HCEC 1CT (cell line): Measurements from ENCODE around the gene ATXN2.
"Not testable (repeated sequence)": the region's sequence is repeated elsewhere in the genome, so short reads cannot be mapped to it uniquely, and the experiment has no call there.

Experiments
- DNase-seq: peaks from one replicate; pipeline ENCODE4 v3.0.0-alpha.2; 2017

The ATXN2 gene, protein sequence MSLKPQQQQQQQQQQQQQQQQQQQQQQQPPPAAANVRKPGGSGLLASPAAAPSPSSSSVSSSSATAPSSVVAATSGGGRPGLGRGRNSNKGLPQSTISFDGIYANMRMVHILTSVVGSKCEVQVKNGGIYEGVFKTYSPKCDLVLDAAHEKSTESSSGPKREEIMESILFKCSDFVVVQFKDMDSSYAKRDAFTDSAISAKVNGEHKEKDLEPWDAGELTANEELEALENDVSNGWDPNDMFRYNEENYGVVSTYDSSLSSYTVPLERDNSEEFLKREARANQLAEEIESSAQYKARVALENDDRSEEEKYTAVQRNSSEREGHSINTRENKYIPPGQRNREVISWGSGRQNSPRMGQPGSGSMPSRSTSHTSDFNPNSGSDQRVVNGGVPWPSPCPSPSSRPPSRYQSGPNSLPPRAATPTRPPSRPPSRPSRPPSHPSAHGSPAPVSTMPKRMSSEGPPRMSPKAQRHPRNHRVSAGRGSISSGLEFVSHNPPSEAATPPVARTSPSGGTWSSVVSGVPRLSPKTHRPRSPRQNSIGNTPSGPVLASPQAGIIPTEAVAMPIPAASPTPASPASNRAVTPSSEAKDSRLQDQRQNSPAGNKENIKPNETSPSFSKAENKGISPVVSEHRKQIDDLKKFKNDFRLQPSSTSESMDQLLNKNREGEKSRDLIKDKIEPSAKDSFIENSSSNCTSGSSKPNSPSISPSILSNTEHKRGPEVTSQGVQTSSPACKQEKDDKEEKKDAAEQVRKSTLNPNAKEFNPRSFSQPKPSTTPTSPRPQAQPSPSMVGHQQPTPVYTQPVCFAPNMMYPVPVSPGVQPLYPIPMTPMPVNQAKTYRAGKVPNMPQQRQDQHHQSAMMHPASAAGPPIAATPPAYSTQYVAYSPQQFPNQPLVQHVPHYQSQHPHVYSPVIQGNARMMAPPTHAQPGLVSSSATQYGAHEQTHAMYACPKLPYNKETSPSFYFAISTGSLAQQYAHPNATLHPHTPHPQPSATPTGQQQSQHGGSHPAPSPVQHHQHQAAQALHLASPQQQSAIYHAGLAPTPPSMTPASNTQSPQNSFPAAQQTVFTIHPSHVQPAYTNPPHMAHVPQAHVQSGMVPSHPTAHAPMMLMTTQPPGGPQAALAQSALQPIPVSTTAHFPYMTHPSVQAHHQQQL

DNA sequence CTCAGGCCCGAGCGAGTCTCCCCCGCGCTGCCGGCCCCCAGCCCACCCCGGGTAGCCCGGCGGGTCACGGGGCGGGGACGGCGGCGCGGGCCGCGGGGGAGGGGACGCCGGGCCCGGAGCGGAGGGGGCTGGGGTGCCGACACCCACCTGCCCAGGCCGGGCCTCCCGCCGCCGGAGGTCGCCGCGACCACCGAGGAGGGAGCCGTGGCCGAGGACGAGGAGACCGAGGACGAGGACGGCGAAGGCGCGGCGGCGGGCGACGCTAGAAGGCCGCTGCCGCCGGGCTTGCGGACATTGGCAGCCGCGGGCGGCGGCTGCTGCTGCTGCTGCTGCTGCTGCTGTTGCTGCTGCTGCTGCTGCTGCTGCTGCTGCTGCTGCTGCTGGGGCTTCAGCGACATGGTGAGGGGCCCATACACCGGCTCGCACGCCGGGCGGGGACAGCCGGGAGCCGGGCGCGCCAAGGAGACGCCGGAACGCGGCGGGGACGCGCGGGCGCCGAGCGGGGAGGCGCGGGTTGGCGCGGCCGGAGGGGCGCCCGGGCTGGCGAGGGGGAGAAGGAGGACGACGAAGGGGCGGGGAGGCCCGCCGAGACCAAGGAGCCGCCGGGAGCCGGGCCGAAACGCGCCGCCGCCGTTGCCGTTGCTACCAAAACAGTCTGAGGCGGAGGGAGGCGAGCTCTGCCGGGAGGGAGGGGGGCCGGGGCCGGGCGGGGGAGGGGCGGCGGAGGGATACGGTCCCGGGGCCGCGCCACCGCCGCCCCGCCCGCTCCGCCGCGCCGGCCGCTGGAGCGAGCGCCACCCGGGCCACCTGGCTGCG, at the start of gene ATXN2:
TSS of gene ATXN2 (minus strand) at position 679 of the 816 bp plus-strand sequence. CDS start at position 398, 281 bp downstream.
- DNase-seq: no peak

DNA sequence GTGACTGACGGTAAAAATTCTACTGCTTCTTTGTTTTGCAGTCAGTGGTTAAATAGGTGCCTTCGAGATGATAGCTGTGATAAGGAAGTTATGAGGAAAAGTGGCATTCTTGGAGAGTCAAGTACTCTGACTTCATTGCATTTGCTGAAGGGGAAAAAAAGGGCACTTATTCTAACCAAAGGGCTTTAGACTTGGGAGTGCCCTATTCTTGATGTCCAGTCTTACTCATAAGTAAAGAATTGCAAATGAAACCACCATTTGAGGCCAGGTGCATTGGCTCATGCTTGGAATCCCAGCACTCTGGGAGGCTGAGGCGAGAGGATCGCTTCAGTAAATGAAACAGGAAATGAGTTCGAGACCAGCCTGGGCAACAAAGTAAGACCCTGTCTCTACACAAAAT, 46.3 kb upstream of the ATXN2 start:
- peak; percentile 29 for DNase-seq

DNA sequence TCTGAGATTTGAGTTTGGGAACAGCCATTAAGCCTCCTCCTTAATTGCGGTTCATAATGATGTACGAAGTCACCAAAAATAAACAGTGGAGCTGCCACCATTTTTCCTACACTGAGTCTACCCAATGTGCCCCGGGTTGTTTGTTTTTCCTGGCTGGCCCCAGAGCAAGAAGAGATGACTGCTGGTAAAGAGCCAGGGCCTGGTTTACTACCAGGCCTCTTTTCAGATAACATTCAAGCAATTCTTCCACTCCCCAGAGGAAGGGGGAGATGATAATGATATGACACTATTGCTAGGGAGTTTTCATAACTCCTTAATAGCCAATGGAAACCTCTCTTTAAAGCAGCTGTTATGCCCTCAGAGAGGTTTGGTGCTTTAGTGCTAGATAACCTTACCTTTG, 44.3 kb upstream of the ATXN2 start:
- no peak for DNase-seq

DNA sequence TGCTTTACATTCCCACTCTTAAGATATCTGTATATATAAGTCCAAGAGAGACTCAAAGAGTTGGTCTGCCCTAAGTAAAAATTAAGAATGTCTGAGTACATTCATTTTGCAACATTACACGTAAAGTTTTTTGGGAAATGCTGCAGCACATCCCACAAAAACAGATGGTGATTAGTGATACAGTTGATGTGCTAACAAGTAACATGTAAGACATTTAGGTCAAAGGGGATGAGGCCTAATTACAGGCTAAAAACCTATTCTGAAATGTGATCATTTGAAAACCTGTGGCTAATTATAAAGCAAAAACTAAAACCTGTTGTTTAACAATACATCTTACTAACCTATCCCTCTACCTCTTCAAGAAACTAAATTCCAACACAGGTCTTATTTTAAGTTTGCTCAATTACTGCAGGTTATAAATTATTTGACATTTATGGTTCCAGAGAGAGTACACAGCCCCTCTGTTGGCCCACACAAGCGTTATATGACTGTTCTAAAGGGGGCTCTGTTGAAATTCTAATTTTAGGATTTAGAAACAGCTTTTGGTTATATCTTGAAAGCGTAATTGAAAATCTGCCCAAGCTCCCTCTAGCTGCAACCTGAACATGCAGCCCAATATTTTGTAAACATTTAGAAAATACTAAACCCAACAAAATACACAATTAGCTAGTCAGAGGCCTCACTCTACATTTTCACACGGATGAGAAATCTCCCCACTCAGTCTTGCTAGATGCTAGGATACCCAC, 43.7 kb upstream of the ATXN2 start:
- no peak for DNase-seq

DNA sequence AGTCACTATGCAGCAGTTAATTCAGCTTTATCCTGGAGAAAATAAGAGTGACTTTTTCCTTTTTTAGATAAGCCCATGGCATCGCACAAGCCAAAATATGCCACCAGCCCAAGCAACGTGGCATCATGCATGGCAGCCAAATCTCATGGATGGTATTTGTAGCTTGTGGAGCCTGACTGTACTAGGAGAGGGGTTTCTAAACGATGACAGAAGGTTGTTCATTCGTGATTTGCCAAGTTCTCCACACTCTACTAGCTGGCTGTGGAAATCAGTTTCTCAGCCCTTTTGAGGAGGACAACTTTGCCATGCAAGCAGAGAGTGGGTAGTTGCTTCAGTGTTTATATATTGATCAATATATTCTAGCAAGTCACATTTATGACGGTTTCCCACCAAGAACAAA, 41.4 kb upstream of the ATXN2 start:
- DNase-seq: no peak

DNA sequence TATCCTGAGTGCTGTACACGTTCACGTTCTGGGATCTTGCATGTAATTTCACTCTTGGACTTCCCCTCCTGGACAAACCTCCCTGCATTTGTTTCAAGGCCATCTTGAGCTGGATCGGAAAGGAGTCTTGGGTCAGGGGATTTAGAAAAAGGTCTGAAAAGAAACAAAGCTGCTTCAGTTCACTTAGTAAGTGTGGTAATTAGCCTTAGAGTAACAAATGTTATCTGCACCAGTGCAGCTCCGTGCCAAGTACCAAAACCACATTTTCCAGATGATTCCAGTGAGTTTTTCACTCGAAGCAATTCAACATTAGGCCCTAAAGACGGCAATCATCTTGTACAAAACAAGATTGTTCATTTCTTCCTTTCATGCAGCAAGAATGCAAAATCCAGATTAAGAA, 39.4 kb upstream of the ATXN2 start:
- DNase-seq: no peak

DNA sequence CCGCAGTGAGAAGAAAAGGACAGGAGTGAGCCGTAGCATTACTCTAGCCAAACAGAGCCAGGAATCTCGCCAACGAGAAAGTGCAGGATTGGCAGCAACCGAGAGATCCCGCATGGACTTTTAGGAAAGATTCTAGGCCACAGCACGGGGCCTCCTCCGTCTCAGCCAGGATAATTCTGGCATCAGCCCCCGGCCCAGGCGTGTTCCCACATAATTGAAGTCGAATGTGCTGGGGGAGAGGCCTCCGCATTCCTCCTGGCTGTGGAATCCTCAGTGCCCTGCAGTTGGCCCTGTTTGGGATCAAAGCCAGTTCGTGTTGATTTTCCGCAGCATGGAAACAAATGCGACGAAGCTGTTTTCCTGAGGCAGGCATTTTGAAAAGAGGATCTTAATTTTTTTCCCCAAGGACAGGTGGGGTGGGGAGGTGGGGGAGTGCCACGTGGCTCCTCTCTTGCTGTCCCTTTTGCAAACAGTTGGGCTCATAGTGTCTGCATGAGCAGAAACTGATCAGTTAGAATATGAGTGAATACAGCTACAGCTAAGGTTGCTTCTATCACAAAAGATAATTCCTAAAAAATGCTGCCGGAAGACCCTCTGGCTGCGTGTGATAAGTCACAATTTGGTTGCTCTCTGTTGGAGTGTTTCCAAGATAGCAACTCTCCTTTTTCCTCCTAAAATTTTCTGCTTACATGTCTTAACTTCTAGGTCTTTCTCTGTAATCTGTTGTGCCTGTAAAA, 37.3 kb upstream of the ATXN2 start:
- DNase-seq: no peak

DNA sequence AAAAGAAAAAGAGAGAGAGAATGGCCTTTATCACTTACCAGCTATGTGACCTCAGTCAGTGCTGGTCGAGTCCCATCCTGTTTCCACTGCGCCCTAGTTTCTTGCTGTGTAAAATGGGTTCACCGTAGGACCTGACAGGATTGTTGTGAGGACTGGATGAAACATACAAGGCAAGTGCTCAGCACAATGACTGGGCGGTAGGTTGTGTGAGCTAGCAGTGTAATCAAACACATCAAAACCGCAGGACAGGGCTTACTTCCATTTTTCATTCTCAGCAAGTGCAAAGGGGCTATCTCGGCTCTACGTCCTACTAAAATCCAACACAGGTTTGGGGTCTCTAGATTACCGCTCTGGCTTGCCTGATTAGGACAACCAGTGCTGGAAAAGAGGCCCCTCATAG, 36.4 kb upstream of the ATXN2 start:
- DNase-seq: no peak

DNA sequence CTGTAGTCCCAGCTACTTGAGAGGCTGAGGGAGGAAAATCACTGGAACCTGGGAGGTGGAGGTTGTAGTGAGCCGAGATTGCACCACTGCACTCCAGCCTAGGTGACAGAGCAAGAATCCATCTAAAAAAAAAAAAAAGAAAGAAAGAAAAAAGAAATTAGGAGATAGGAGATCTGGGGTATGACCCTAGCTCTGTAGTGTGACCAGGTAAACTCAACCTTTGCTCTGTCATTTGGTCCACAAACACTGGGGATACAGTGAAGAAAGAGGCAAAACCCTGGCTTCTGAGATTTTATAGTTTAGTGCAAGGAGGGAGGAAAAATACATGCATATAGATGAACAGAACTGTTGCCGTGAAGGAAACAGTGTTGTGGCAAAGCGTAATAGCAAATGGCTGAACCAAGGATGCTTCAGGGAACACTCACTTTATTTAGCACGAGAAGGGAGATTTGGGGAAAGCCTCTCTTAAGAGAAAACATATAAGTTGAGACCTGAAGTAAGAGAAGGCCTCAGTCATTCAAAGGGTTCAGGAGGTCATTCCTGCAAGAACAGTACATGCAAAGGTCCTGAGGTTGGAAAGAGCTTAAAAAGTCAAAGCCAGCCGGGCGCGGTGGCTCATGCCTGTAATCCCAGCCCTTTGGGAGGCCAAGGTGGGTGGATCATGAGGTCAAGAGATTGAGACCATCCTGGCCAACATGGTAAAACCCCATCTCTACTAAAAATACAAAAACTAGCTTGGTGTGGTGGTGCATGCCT, 29.6 kb upstream of the ATXN2 start:
- no peak for DNase-seq

DNA sequence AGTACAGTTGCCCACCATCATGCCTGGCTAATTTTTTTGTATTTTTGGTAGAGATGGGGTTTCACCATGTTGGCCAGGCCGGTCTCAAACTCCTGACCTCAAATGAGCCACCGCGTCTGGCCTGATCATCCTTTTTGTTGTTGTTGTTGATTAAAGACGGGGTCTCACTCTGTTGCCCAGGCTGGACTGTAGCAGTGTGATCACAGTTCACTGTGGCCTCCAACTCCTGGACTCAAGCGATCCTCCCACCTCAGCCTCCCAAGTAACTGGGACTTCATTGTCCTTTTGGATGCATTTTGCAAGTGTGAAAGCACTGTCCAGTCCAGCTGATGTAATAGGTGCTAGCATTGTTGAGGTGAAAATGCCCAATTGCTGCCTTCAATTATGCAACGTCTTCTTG, 27.1 kb upstream of the ATXN2 start:
- no peak for DNase-seq

DNA sequence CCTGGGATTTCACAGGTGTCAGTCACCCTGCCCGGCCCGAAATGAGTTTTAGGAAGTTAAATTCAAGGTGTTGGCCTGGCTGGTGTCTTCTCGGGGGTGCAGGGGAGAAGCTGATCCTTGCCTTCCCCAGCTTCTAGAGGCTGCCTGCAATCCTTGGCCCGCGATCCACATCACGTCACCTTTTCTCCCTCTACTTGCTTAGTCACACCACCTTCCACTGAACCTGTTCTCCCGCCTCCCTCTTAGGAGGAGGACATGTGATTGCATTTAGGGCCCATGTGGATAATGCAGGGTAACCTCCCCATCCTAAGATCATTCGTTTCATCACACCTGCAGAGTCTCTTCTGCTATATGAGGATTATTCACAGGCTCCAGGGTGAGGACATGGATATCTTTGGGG, 25.4 kb upstream of the ATXN2 start:
- DNase-seq: no peak

DNA sequence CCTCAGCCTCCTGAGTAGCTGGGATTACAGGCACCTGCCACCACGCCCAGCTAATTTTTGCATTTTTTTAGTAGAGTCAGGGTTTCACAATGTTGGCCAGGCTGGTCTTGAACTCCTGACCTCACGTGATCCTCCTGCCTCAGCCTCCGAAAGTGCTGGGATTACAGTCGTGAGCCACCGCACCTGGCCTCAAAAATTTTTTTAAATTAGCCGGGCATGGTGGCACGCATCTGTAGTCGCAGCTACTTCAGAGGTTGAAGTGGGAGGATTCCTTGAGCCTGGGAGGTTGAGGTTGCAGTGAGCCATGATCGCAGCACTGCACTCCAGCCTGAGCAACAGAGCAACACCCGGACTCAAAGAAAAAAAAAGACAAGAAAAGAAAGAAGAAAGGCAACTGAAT, 18.7 kb upstream of the ATXN2 start:
- DNase-seq: not testable (repeated sequence)

DNA sequence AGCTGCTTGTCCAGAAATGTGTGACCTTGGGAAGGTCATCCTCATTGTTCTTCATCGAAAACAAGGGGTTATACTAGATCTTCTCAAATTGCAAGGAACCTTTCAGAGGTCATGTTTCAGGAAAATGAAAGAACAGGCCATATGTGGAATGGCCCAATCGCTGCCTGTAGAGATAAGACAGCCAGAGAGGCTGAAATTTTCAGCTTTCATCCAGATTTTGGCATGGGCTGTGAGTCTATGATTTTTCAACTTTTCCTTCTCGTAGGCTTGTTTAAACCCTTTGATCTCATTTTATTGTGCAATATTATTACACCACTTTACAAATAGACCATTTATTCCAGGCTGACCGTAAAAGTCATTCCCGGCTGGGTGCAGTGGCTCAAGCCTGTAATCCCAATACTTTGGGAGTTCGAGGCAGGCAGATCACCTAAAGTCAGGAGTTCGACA, 17.1 kb upstream of the ATXN2 start:
- no peak for DNase-seq

DNA sequence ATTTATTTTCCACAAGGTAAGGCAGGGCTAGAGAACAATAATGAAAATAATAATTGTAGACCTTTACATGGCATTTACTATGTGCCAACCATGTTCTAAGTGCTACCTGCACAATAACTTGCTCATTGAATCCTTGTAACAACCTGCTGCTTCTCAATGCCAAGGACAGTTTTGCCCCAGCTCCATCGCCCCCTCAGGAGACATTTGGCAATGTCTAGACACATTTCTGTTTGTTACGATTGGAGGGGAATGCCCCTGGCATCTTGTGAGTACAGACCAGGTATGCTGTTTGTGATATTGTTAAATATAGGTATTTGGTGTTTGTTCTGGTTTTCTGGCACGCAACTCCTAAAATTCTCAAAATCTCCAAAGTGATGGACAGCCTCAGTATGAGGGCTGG, 8.1 kb upstream of the ATXN2 start:
- no peak for DNase-seq

DNA sequence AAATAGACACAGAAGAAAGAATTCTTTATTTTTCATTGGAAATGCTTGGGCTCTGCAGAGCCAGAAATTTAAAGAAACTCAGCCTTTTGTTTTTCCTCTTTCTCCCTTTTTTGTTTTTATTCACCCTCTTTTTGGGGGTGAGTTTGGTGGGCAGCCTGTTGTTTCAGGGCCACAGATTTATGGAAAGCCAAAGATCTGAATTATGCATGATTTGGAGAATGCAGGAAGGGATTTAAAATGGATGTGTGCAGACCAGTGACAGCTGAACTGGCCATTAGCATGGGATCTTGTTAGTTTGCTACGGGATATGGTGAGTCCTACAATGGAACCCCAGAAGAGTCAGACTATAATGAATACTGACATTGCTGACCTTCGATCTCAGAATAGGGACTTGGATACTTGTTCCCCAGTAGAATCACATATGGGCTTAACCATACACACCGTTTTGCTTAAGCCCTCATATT, 7.7 kb upstream of the ATXN2 start:
- no peak for DNase-seq

DNA sequence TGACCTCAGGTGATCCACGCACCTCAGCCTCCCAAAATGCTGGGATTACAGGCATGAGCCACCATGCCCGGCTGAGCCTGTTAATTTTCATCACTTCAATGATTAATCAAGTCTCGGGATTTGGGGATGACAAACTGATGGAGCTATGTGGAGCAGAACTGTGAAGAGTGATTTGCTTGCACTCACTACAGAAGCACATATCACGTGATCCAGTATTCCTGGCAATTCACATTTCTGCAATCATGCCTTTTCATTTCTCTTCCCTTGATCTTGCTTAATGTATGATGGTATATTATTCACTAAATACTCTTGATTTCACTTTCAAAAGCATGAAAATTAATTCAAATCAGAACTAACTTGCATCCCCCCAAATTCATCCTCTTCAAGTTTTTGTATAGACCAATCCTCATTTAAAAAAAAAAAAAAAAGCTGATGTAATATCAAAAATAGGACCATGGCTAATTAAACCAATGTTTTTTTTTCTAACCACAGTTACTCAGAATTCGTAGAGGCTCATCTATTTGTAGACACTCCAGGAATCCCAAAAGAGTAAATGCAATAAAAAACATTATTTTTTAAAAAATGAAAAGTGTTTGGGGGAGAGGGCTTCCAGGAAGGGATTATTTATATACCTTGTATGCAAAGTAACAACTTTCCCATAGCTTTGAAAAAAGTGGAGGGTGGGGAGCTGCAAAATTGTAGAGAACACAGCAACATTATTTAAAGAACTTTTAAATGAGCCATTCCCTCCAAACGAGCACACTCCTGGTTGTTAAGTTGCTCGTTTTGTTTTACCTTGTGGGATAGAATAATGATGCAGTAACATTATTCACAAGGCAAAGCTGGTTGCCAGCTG, 7.0 kb upstream of the ATXN2 start:
- DNase-seq: no peak

DNA sequence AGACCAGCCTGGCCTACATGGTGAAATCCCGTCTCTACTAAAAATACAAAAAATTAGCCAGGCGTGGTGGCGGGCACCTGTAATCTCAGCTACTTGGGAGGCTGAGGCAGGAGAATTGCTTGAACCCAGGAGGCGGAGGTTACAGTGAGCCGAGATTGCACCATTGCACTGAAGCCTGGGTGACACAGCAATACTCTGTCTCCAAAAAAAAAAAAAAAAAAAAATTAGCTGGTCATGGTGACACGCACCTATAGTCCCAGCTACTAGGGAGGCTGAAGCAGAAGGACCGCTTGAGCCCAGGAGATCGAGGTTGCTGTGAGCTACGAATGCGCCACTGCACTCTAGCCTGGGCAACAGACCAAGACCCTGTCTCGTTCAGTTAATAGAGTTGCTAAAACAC, 3.7 kb upstream of the ATXN2 start:
- not testable (repeated sequence) for DNase-seq

DNA sequence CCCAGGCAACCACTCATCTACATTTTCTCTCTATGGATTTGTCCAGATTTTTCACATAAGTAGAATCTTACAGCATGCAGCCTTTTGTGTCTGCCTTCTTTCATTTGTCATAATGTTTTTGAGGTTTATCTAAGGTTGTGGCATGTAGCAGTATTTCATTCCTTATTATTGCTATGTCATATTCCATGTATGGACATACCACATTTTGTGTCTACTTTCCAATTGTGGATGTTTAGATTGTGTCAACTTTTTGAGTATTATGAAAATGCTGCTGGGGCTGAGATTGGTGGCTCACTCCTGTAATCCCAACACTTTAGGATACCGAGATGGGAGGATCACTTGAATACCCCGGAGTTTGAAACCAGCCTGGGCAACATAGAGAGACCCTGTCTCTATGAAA, 3.2 kb upstream of the ATXN2 start:
- no peak for DNase-seq

DNA sequence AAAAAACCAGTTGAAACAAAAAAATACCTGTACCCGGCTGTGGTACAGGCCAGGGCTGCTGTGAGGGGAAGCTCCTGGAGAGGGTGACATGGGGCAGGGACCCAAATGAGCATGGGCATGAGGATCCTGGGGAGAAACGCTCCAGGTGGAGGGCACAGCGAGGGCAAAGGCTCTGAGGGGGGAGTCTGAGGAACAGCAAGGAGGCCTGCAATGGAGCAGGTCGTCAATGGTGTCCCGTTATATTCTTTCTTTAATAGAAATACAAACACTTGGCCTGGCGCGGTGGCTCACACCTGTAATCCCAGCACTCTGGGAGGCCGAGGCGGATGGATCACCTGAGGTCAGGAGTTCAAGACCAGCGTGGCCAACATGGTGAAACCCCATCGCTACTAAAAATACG, 1.9 kb upstream of the ATXN2 start:
- not testable (repeated sequence) for DNase-seq
